Stromal cell of bone marrow (primary cell): ENCODE data around the gene DLX2.

Experiments used
- DNase-seq: peaks from one replicate; pipeline ENCODE4 v3.0.0-alpha.2; 2012; ENCODE audit warnings: low read depth

DLX2 gene

DNA sequence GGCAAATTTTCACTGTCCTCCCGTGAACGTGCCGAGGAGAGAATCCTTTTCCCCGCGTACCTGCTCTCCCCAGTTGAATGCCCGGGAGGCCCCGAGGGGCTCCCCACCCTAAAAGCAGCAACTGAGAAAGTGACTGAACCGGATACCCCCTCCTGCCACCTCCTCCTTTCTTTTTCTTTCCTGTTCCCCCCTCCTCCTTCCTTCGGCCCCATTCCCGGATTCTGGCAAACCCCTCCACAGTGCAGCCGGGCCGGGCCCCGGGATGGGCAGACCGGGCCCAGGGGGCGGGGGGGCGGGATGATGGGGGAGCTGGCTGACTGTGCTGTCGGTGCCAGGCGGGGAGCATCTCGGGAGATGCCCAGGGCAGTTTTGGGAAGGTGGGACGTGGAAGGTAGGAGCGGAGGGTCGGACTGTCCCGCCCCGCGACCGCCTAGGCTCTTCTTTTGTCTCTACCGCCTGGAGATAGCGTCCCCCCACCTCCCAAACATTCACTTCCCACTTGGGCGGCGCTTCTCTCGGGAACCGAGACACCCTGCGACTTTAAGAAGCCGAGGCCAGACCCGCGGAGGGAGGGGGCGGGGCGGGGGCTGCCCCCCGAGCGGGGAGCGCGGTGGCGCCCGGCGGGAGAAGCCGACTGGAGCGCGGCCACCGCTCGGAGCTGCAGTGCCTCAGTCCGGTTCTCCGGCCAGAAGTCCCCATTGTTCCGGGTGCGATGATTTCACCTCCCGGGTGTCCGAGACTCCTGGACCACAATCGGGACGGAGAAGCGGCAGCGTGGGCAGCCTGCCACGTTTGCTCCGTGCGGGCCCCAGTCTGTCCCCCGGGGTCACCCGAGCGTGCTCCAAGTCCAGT lies 8.2 kb downstream of the DLX2 start:
- DNase-seq = no peak

GRCh38 chr2:172093416-172094293 lies 9.0 kb downstream of the DLX2 start:
- DNase-seq = no peak

GRCh38 chr2:172092716-172093415 lies 9.8 kb downstream of the DLX2 start:
- no peak for DNase-seq

- DNase-seq = no peak
Measured at GRCh38 chr2:172091761-172092566, 10.7 kb downstream of the DLX2 start.

- DNase-seq = no peak
Measured at GRCh38 chr2:172091000-172091641, 11.6 kb downstream of the DLX2 start.

GRCh38 chr2:172090044-172090961 lies 12.4 kb downstream of the DLX2 start:
- no peak for DNase-seq

DNA sequence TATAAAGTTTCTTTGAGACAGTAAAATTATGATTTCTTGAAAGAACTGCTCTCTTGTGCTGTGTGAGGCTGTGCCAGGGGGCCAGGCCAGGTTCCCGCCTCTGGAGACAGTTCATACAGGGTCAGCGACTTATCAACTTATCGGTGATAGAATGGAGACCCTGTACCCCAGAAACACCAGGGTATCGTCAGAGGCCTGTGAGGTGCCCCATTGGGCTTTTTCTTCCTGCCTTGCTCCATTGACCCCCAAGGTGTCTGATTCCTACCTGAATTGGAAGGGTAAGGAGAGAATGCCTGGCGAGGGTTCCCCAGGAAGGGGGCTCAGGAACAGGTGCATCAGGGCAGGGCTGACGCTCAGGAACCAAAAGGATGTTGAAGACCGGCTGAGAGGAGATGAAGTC lies 13.1 kb downstream of the DLX2 start:
- DNase-seq = no peak

DNA sequence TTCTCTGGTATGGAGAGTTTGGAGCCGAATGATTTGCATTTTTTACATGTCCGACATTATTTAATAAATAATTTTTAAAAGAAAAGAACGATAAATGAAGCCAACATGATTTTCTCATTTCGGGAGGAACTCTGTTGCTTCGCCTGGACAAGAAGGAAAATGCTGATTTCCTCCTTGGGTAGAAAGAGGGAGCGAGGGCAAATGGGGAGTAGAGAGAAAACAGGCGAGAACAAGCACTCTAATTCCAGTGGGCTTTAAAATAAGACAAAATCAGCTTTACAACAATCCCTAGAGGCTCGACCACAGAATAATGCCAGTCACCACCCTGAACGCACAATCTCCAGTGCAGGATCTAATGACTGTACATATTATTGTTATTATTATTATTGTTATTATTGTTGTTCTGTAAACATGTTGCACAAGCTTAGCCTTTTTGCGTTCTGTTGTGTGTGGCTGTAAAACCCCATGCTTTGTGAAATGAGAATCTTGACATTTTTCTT lies 13.6 kb downstream of the DLX2 start:
- no peak for DNase-seq

DNA sequence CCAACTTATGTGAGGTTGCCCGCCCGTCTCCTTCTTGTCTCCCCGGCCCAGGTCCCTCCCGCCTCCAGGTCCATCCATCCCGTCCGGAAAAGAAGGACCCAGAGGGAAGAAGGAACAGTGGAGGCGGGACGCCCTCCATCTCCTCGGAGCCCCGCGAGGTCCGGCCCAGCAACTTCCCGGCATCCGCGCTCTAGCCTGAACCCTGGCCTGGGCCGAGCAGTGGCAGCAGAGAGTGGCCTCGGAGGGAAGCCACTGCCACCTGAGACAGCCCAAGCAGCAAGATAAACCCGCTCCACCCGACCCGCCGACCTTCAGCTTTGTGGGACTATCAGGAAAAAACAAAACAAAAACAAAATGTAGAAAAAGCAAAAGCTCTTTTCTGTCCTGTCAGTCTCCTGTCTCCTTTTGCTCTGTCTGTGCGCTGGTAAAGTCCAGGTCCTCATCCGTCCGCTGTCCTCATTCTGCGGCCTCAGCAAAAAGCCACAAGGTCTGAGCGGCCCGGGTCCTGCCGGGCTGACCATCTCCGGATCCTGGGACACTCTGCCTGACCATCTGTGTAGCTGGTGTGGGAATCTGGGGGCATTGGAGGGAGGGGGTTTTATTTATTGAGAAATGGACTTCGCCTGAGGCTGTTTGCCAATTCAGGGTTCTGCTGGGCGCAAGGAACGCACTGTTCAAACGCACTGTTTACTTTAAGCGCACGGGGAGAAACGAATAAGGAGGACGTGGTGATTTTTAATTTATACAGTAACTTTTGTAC lies 14.3 kb downstream of the DLX2 start:
- no peak for DNase-seq

GRCh38 chr2:172087780-172088244 lies 14.9 kb downstream of the DLX2 start:
- DNase-seq = no peak

GRCh38 chr2:172087207-172087779 lies 15.4 kb downstream of the DLX2 start:
- no peak for DNase-seq

DNA sequence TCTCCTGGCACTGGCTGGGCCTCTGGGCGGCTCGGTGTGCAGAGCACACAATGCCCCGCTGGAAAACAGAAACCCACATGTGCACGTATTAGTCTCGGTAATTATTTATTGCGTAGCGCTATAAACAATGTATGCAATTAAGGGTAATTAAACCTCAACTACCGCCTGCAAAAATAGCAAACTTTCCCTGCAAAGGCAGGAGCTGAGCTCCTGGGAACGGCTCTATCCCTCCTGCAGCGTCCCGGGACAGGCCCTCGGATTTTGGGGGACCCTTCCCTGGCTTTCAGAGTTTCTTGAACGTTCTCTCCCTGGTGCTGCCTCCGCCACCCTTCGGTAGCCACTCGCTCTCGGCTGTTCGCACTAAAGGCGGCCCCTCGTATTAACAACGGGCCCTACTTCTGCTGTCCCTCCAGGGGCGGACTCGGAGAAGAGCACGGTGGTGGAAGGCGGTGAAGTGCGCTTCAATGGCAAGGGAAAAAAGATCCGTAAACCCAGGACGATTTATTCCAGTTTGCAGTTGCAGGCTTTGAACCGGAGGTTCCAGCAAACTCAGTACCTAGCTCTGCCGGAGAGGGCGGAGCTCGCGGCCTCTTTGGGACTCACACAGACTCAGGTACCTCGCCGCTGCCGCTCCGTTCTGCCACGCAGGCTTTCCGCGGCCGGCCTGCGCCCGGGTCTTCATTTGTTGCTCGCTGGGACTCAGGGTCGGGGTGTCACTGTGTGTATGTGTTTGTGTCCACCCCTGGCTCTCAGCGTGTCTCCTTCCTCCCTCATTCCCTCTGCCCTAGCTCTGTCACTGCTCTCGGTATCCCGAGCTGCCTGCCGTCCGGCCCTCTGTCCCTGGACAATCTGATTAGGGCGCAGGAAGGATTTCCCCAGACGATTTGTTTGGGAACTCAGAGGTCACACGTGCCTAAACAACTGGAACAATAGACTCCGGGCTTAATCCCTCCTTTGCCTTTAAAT lies 16.2 kb downstream of the DLX2 start:
- no peak for DNase-seq

DNA sequence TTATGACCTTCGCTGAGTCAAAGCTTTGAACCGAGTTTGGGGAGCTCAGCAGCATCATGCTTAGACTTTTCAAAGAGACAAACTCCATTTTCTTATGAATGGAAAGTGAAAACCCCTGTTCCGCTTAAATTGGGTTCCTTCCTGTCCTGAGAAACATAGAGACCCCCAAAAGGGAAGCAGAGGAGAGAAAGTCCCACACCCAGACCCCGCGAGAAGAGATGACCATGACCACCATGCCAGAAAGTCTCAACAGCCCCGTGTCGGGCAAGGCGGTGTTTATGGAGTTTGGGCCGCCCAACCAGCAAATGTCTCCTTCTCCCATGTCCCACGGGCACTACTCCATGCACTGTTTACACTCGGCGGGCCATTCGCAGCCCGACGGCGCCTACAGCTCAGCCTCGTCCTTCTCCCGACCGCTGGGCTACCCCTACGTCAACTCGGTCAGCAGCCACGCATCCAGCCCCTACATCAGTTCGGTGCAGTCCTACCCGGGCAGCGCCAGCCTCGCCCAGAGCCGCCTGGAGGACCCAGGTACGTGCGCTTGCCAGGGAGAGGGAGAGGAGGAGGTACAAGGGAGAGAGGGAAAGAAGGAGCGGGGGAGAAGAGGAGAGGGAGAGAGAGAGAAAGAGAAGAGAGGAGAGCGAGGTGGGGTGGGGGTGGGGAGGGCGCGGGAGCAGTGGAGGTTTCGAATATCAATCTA lies 17.1 kb downstream of the DLX2 start, which contains the start of gene DLX1:
TSS of gene DLX1 (plus strand) at position 48 of the 700 bp plus-strand sequence. CDS start at position 219, 171 bp downstream.
- no peak for DNase-seq

- DNase-seq = peak; percentile 96
Measured at GRCh38 chr2:172084645-172085459, 17.8 kb downstream of the DLX2 start.

DNA sequence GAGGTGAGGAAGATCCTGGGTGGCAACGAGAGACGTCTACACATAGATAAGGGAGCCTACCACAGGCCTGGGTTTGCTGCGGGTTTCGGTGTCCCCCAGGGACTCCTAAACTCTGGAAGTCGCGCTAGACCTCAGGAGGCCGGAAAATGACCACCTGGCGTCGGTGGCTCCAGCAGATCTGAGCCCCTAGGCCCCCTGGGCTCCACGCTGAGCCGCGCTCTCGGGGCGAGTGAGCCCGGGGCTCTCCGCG lies 18.4 kb downstream of the DLX2 start:
- DNase-seq = no peak
